Gastroesophageal sphincter (tissue), 4 donors: ENCODE measurements around the gene HIVEP3. TPM values are rescaled to one million over a fixed set of nuclear protein-coding genes. Genes with fewer than 3 reads are reported as not detected.
A peak's percentile ranks its signal among the peaks of the same experiment; 100 is the strongest.

Experiments
- ATAC-seq: fragments of 150-250 bp; one replicate; pipeline ENCODE4 v1.9.1; 2016; ENCODE audit warnings: mild to moderate bottlenecking, moderate library complexity
- H3K27ac ChIP-seq, 4 donors: fragments of 200-600 bp; sonication (generic) in 3 of 4; 1 replicate in 3 of 4; 2 replicates in 1 of 4; pipeline ENCODE4 v1.5.1; 2016 to 2019
- H3K27me3 ChIP-seq: fragments of 200-600 bp; sonication (generic); one replicate; pipeline ENCODE4 v1.5.1; 2019
- H3K36me3 ChIP-seq, 2 donors: fragments of 200-600 bp; sonication (generic); one replicate each; pipeline ENCODE4 v1.5.1; 2019; ENCODE audit warnings: control low read depth in 1 of 2
- H3K4me1 ChIP-seq, 3 donors: fragments of 200-600 bp; sonication (generic); 1 replicate in 2 of 3; 2 replicates in 1 of 3; pipeline ENCODE4 v1.5.1; 2016 to 2019; ENCODE audit warnings: control low read depth in 2 of 3
- H3K4me3 ChIP-seq, 2 donors: fragments of 200-600 bp; sonication (generic); one replicate each; pipeline ENCODE4 v1.5.1; 2019; ENCODE audit warnings: mild to moderate bottlenecking in 1 of 2, moderate library complexity in 1 of 2
- H3K9me3 ChIP-seq, 3 donors: fragments of 200-600 bp; sonication (generic); one replicate each; pipeline ENCODE4 v1.5.1; 2017 to 2019; ENCODE audit warnings: control low read depth in 2 of 3
- CTCF ChIP-seq, 4 experiments: fragments of 200-600 bp in 2 of 4; fragments of 450-650 bp in 2 of 4; sonication (generic) in 1 of 4; IDR thresholded peaks; one replicate each; pipeline ENCODE4 v1.5.1; 2017 to 2019; ENCODE audit warnings: antibody characterized with exemption in 4 of 4, mild to moderate bottlenecking in 2 of 4, moderate library complexity in 2 of 4
- EP300 ChIP-seq: sonication (generic); formaldehyde crosslinking; IDR thresholded peaks from one replicate; pipeline ENCODE4 v1.6.1; 2017; ENCODE audit warnings: antibody characterized with exemption, mild to moderate bottlenecking
- POLR2A ChIP-seq, 2 donors: fragments of 450-650 bp; IDR thresholded peaks; one replicate each; pipeline ENCODE4 v1.6.1; 2017; ENCODE audit warnings: antibody characterized with exemption in 2 of 2, mild to moderate bottlenecking in 2 of 2, moderate library complexity in 1 of 2
- POLR2AphosphoS5 ChIP-seq: sonication (generic); formaldehyde crosslinking; IDR thresholded peaks from one replicate; pipeline ENCODE4 v1.6.1; 2017; ENCODE audit warnings: antibody characterized with exemption
- WGBS, 2 donors: methylation state at CpG; one replicate each; pipeline ENCODE4 v1.1.5; 2018; ENCODE audit warnings: low coverage in 1 of 2; 5-methylcytosine and 5-hydroxymethylcytosine counted together
- total RNA-seq, 4 donors: library from RNA; depleted of rRNA; stranded (reverse); fragments of >200 nt; gene quantifications; one replicate each; pipeline ENCODE4 v1.1.0, GENCODE V29; 2016

The HIVEP3 gene
- total RNA-seq, 4 donors from 2014 or later, result 1.9 to 3.8 (median 2.8) TPM

GRCh38 chr1:41682845-41683625 lies 235.7 kb downstream of the HIVEP3 start:
- Histone ChIP-seq H3K4me3 (no peak overlapping the region), H3K27me3 (no peaks in the 10 kb centered on the region), H3K4me1 (peaks cover 0 to 16% (median 0%) of the 10 kb centered on the region in 3 donors), H3K36me3 (no peaks in the 10 kb centered on the region), H3K27ac (no peak overlapping the region), H3K9me3 (no peaks in the 10 kb centered on the region)
- WGBS, 2 donors, result 76 to 89% methylated on average over 4 of the region's 6 CpGs
- TF ChIP-seq CTCF (IDR thresholded peaks at IDR 0.05), result no peak
- no peak for TF ChIP-seq EP300
- TF ChIP-seq POLR2AphosphoS5, result no peak
- ATAC-seq, result no peak

- TF ChIP-seq POLR2AphosphoS5, result no peak
- no peaks in the 10 kb centered on the region for H3K36me3 ChIP-seq
- no peak overlapping the region for H3K4me3 ChIP-seq
- no CpG with 5 or more reads among the region's 5 CpGs for WGBS, 2 donors
- H3K27ac ChIP-seq, result no peak overlapping the region
- no peak for ATAC-seq
- H3K27me3 ChIP-seq, result no peaks in the 10 kb centered on the region
- H3K9me3 ChIP-seq, result no peaks in the 10 kb centered on the region
- H3K4me1 ChIP-seq, result peaks cover 0 to 20% (median 0%) of the 10 kb centered on the region in 3 donors
These were observed 236.6 kb downstream of the HIVEP3 start for GRCh38 chr1:41682149-41682548.

GRCh38 chr1:41681331-41682098 lies 237.2 kb downstream of the HIVEP3 start:
- TF ChIP-seq POLR2AphosphoS5, result no peak
- no peak for TF ChIP-seq EP300
- TF ChIP-seq POLR2A (IDR thresholded peaks at IDR 0.05), result no peak
- no peak for TF ChIP-seq CTCF (IDR thresholded peaks at IDR 0.05)
- no peak overlapping the region for H3K27ac ChIP-seq
- peak; percentile 40 for ATAC-seq
- H3K27me3 ChIP-seq, result no peaks in the 10 kb centered on the region
- H3K4me1 ChIP-seq, result peaks cover 0 to 20% (median 0%) of the 10 kb centered on the region in 3 donors
- WGBS, 2 donors, result 71 to 73% methylated on average over 4 to 5 of the region's 11 CpGs
- no peaks in the 10 kb centered on the region for H3K36me3 ChIP-seq
- H3K4me3 ChIP-seq, result no peak overlapping the region
- no peaks in the 10 kb centered on the region for H3K9me3 ChIP-seq

- Histone ChIP-seq H3K27me3 (no peaks in the 10 kb centered on the region), H3K9me3 (no peaks in the 10 kb centered on the region), H3K4me1 (peaks cover 0 to 20% (median 0%) of the 10 kb centered on the region in 3 donors), H3K36me3 (no peaks in the 10 kb centered on the region), H3K4me3 (no peak overlapping the region), H3K27ac (no peak overlapping the region)
- no peak for ATAC-seq
- WGBS, 2 donors, result 80 to 83% methylated on average over 1 of the region's 1 CpG
- TF ChIP-seq EP300, result no peak
- no peak for TF ChIP-seq POLR2A (IDR thresholded peaks at IDR 0.05)
- no peak for TF ChIP-seq CTCF (IDR thresholded peaks at IDR 0.05)
- TF ChIP-seq POLR2AphosphoS5, result no peak
These were observed 238.7 kb downstream of the HIVEP3 start for GRCh38 chr1:41679994-41680393.

GRCh38 chr1:41679531-41679930 lies 239.2 kb downstream of the HIVEP3 start:
- Histone ChIP-seq H3K27me3 (no peaks in the 10 kb centered on the region), H3K4me1 (peaks cover 0 to 20% (median 0%) of the 10 kb centered on the region in 3 donors), H3K4me3 (no peak overlapping the region), H3K36me3 (no peaks in the 10 kb centered on the region), H3K27ac (no peak overlapping the region), H3K9me3 (no peaks in the 10 kb centered on the region)
- no peak for ATAC-seq
- TF ChIP-seq POLR2A (IDR thresholded peaks at IDR 0.05), result no peak
- no peak for TF ChIP-seq CTCF (IDR thresholded peaks at IDR 0.05)
- TF ChIP-seq POLR2AphosphoS5, result no peak
- TF ChIP-seq EP300, result no peak
- 91% methylated on average over 1 of the region's 1 CpG; no CpG with 5 or more reads in 1 of the 2 donors for WGBS, 2 donors
